ENCODE results near the gene USP53. TPM values are rescaled to one million over a fixed set of nuclear protein-coding genes. Genes with fewer than 3 reads are reported as not detected.

USP53 gene
- total RNA-seq, 4 donors from 2014 or later = 68.1 to 116 (median 78.4) TPM

DNA sequence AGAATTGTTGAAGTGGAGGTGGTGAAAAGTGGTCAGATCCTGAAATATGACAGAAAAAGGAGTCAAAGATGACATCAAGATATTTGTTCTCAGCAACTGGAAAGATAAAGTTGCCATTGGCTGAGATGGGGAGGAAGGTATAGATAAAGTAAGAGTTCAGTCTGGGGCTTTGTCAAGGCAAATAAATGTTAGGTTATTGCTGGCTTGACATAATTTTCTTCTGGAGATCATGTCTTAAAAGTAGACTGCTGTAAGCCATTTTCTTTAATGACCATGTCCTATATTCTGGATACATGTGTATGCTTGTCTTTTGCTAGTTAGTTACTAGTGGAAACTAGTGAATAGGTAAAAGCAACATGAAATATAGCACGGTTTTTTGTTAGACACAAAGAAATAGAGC, 5.6 kb downstream of the USP53 start:
- Histone ChIP-seq H3K4me3 (peak overlapping the region in 1 of 4 donors; percentile 19), H3K36me3 (peaks cover 8 to 67% (median 33%) of the 10 kb centered on the region in 4 donors), H3K27me3 (no peaks in the 10 kb centered on the region), H3K9me3 (no peaks in the 10 kb centered on the region), H3K27ac (replicated peaks in 1 of 4) (no peak overlapping the region), H3K4me1 (peaks cover 4 to 52% (median 38%) of the 10 kb centered on the region in 4 donors)
- DNase-seq (ENCODE audit: extremely low spot score) = no peak
- WGBS = 100% methylated on average over 1 of the region's 1 CpG
- intact Hi-C loops (cut with DNase I) = no loop called here
- no peak for TF ChIP-seq POLR2AphosphoS5 (IDR thresholded peaks at IDR 0.05)
- no peak for TF ChIP-seq EP300 (IDR thresholded peaks at IDR 0.05)
- no peak for TF ChIP-seq CTCF (IDR thresholded peaks at IDR 0.05)
- TF ChIP-seq POLR2A (IDR thresholded peaks at IDR 0.05; ENCODE audit: low read depth) = no peak

DNA sequence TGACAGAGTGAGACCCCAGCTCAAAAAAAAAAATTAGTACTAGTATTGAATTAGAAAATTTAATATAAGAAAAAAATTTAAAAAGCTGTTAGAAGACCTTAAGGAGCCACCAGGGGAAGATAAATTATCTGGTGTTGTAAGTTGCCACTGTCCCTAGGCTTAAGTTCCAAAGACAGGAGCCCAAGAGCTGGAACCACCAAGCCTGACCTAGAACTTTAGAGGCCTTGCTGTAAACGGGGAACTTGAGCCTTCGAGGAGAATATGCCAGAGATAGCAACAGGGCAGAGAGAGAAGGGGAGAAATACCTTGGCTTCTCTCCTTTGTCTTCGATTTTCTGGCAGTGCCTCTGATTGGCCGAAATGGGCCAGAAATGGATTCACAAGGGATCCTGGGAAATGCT, 8.9 kb downstream of the USP53 start:
- Histone ChIP-seq H3K27ac (replicated peaks in 1 of 4) (no peak overlapping the region), H3K27me3 (no peaks in the 10 kb centered on the region), H3K9me3 (no peaks in the 10 kb centered on the region), H3K4me1 (peaks cover 4 to 34% (median 20%) of the 10 kb centered on the region in 4 donors), H3K36me3 (peaks cover 8 to 84% (median 40%) of the 10 kb centered on the region in 4 donors), H3K4me3 (no peak overlapping the region)
- no peak for DNase-seq (ENCODE audit: extremely low spot score)
- intact Hi-C loops (cut with DNase I) = no loop called here
- WGBS = 82% methylated on average over 4 of the region's 4 CpGs
- TF ChIP-seq EP300 (IDR thresholded peaks at IDR 0.05) (no peak), POLR2A (IDR thresholded peaks at IDR 0.05; ENCODE audit: low read depth) (no peak), CTCF (IDR thresholded peaks at IDR 0.05) (no peak), POLR2AphosphoS5 (IDR thresholded peaks at IDR 0.05) (no peak)

DNA sequence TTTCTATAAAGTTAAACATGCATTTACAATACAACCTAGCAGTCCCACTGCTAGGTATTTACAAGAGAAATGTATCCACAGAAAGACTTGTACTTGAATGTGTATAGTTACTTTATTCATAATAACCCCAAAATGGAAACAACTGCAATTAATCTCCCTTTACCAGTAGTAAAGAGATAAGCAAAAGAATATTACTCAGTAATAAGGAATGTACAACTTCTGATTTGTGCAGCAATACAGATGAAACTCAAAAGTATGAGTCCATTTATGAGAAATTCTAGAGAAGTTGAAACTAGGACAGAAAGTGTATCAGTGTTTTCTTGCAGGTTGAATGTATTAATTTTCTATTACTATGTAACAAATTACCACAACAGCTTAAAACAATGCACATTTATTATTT, 15.2 kb downstream of the USP53 start:
- TF ChIP-seq CTCF (IDR thresholded peaks at IDR 0.05) = no peak
- TF ChIP-seq POLR2A (IDR thresholded peaks at IDR 0.05; ENCODE audit: low read depth) = no peak
- TF ChIP-seq EP300 (IDR thresholded peaks at IDR 0.05) = no peak
- no peak for TF ChIP-seq POLR2AphosphoS5 (IDR thresholded peaks at IDR 0.05)
- no peaks in the 10 kb centered on the region for H3K9me3 ChIP-seq
- no peak overlapping the region for H3K4me3 ChIP-seq
- intact Hi-C loops (cut with DNase I) = no loop called here
- H3K4me1 ChIP-seq = peaks cover 7 to 19% (median 14%) of the 10 kb centered on the region in 4 donors
- no peak overlapping the region for H3K27ac ChIP-seq (replicated peaks in 1 of 4)
- H3K36me3 ChIP-seq = peaks cover 0 to 66% (median 25%) of the 10 kb centered on the region in 4 donors
- H3K27me3 ChIP-seq = no peaks in the 10 kb centered on the region
- DNase-seq (ENCODE audit: extremely low spot score) = no peak

DNA sequence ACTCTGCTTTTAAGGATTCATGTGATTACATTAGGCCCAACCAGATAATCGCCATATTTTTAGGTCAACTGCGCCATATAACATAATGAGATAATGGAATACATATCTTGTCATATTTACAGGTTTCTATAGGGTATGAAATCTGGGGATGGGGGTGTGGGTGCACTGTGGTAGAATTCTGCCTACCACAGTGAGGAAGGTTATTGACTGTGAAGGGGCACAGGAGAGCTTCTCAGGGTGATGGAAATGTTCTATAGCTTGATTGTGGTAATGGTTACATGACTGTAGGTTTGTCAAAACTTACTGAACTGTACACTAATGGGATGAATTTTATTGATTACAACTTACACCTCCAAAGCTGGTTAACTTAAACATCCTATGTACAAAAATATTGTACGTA, 15.9 kb downstream of the USP53 start:
- intact Hi-C loops (cut with DNase I) = no loop called here
- Histone ChIP-seq H3K4me3 (no peak overlapping the region), H3K36me3 (peaks cover 0 to 59% (median 24%) of the 10 kb centered on the region in 4 donors), H3K9me3 (no peaks in the 10 kb centered on the region), H3K4me1 (peaks cover 9 to 23% (median 15%) of the 10 kb centered on the region in 4 donors), H3K27me3 (no peaks in the 10 kb centered on the region), H3K27ac (replicated peaks in 1 of 4) (no peak overlapping the region)
- TF ChIP-seq POLR2A (IDR thresholded peaks at IDR 0.05; ENCODE audit: low read depth) (no peak), CTCF (IDR thresholded peaks at IDR 0.05) (no peak)
- WGBS = 95% methylated on average over 3 of the region's 3 CpGs
- DNase-seq (ENCODE audit: extremely low spot score) = no peak
